ENCODE measurements around the gene CAMTA2. TPM values are rescaled to one million over a fixed set of nuclear protein-coding genes. Genes with fewer than 3 reads are reported as not detected.

Gene CAMTA2
- total RNA-seq, 2 experiments from 2014 or later = 73.2 to 80.1 TPM

DNA sequence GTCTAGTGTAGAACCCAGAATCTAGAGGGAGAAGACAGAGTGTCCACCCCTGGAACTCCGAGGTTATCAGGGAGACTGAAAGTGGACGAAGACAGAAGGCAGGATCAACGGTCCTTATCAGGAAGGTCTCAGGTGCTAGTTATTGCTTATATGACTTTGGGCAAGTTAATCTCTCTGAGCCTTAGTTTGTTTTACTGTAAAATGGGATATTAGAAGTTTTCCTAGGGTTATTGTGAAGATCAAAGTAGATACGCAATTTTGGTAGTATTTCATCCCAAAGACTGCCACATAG is 46.2 kb downstream of the CAMTA2 start:
- H3K4me1 Mint-ChIP-seq = peaks cover 61% of the 10 kb centered on the region
- H3K27me3 Mint-ChIP-seq = no peaks in the 10 kb centered on the region
- peak overlapping the region; percentile 100 for H3K27ac Mint-ChIP-seq
- ChIA-PET POLR2A (interaction anchor here (1.9 to 20.7 kb wide), 5 partner anchors 12 to 230 kb away, joined by 4 to 711 read pairs (median 122); partner anchors contain the start of genes C17orf107, CAMTA2, ENO3 and PFN1), CTCF (interaction anchor here (1.9 kb wide), 1 partner anchor 46 kb away, joined by 7 read pairs; the partner anchor contains the start of gene CAMTA2)
- peak overlapping the region; percentile 96 for H3K4me3 Mint-ChIP-seq
- peaks cover 91% of the 10 kb centered on the region for H3K36me3 Mint-ChIP-seq (ENCODE audit: low read depth)
- DNase-seq = no peak
- no peaks in the 10 kb centered on the region for H3K9me3 Mint-ChIP-seq

DNA sequence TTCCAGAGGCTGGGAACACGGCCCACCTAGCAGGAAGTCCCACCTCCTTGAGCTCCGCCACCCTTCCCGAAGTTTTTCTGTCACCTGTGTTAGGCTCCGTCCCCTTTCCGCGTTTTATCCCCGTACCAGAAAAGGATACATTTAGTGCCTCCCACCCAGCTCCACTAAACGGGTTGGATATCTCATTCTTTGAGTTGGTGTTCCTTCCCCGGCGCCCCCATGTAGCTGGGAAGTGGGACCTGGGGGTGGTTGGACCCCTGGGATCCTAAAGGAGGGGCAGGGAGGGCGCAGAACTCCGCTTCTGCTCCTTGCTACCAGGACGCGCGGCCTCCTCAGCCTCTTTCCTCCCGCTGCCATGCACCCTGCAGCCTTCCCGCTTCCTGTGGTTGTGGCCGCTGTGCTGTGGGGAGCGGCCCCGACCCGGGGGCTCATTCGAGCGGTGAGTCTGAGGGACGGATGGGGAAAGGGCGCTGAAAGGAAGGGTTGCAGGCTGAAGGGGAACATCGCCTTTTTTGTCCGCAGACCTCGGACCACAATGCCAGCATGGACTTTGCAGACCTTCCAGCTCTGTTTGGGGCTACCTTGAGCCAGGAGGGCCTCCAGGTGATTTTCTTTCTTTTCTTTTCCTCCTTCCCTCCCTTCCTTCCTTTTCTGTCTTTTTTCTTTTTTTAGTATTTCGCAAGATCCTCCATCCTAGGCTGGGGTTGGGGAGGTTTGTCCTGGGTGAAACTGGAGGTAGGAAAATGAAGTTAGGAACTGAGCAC is 46.7 kb downstream of the CAMTA2 start:
- POLR2A ChIA-PET = interaction anchor here (0.9 to 20.7 kb wide), 19 partner anchors 9 to 798 kb away, joined by 3 to 711 read pairs (median 8); partner anchors contain the start of genes C17orf107, CAMTA2, CYB5D2 and ENO3
- no peaks in the 10 kb centered on the region for H3K9me3 Mint-ChIP-seq
- H3K4me1 Mint-ChIP-seq = peaks cover 65% of the 10 kb centered on the region

DNA sequence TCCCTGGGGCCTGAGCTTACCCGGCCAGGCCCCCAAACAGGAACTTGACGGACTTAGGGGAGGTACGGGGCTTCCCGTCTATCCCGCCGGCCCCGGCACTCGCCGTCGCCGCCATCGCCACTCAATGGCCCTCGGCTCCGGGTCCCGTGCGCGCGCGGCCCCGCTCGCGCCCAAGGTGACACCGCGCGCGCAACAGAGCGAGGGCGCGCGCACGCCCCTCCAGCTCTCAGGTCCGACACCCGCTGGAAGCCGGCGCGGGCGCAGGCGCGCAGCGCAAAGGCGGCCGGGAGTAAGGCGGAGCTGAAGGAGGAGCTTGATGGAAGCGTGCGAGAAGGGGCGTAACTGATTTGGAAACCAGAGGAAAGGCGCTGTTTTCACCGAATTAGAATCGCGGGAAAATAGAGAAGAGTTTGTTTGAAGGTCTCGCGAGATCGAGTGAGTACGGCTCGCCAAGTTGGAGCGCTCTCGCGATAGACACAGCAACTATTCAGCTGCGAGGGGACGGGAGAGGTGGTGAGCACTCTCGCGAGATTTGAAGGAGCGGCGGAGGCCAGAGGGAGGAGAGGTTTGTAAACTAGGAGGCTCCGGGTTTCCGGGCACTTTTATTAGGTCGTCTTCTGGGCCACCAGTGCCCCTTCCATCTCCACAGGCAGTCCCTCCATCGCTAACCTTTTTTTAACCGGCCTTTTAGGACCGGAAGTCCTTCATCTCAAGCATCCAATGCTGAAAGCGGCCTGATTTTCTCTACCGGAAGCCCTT is 47.5 kb downstream of the CAMTA2 start, which contains the start of the genes RNF167 and SLC25A11:
Gene RNF167 (plus strand): TSS at position 473 of the 759 bp plus-strand sequence. CDS start 642 bp downstream, outside the sequence.
Gene SLC25A11 (minus strand): TSS at position 251 of the 759 bp plus-strand sequence. CDS start 136 bp downstream, at position 115.
- POLR2A ChIA-PET = interaction anchor here (0.8 to 20.7 kb wide), 25 partner anchors 9 to 797 kb away, joined by 3 to 711 read pairs (median 6); partner anchors contain the start of genes C17orf107, CAMTA2, CYB5D2 and ENO3
- Mint-ChIP-seq H3K4me1 (peaks cover 60% of the 10 kb centered on the region), H3K27me3 (no peaks in the 10 kb centered on the region), H3K4me3 (peak within 1 kb of the TSS; percentile 96), H3K9me3 (no peaks in the 10 kb centered on the region), H3K36me3 (ENCODE audit: low read depth) (peaks cover 85% of the 10 kb centered on the region), H3K27ac (peak within 1 kb of the TSS; percentile 100)
- DNase-seq = peak; percentile 98
- CTCF ChIA-PET = interaction anchor here (0.6 to 2.7 kb wide), 21 partner anchors 9 to 373 kb away, joined by 3 to 29 read pairs (median 4); partner anchors contain the start of genes ARRB2, C17orf107, CAMTA2 and CHRNE

More for the DNA sequence above, 46.7 kb downstream of the CAMTA2 start:
- Mint-ChIP-seq H3K4me3 (peak overlapping the region; percentile 96), H3K36me3 (ENCODE audit: low read depth) (peaks cover 91% of the 10 kb centered on the region), H3K27ac (peak overlapping the region; percentile 100), H3K27me3 (no peaks in the 10 kb centered on the region)
- peak; percentile 67 for DNase-seq
- CTCF ChIA-PET = interaction anchor here (0.6 to 2.7 kb wide), 17 partner anchors 8 to 231 kb away, joined by 3 to 29 read pairs (median 4); partner anchors contain the start of genes ARRB2, C17orf107, CAMTA2 and CHRNE

DNA sequence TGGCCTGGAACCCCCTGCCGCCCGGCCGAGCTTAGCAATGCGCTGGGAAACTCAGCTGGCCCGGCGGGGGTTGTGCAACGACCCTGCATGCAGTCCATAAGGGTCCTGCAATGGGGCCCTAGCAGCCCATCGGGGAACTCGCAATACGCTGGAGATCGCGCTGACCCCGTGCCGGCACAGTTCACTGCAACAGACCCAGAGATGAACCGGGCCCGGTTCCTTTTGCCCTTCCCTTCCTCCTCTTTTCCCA is 48.0 kb downstream of the CAMTA2 start:
- Mint-ChIP-seq H3K27ac (peak overlapping the region; percentile 100), H3K27me3 (no peaks in the 10 kb centered on the region), H3K4me1 (peaks cover 60% of the 10 kb centered on the region), H3K9me3 (no peaks in the 10 kb centered on the region), H3K36me3 (ENCODE audit: low read depth) (peaks cover 83% of the 10 kb centered on the region), H3K4me3 (peak overlapping the region; percentile 96)
- ChIA-PET CTCF (interaction anchor here (0.7 to 2.7 kb wide), 17 partner anchors 9 to 372 kb away, joined by 3 to 29 read pairs (median 5); partner anchors contain the start of genes ARRB2, C17orf107, PFN1 and SPAG7), POLR2A (interaction anchor here (0.8 to 20.7 kb wide), 23 partner anchors 8 to 796 kb away, joined by 3 to 711 read pairs (median 7); partner anchors contain the start of genes C17orf107, CAMTA2, CYB5D2 and ENO3)
- DNase-seq = no peak

DNA sequence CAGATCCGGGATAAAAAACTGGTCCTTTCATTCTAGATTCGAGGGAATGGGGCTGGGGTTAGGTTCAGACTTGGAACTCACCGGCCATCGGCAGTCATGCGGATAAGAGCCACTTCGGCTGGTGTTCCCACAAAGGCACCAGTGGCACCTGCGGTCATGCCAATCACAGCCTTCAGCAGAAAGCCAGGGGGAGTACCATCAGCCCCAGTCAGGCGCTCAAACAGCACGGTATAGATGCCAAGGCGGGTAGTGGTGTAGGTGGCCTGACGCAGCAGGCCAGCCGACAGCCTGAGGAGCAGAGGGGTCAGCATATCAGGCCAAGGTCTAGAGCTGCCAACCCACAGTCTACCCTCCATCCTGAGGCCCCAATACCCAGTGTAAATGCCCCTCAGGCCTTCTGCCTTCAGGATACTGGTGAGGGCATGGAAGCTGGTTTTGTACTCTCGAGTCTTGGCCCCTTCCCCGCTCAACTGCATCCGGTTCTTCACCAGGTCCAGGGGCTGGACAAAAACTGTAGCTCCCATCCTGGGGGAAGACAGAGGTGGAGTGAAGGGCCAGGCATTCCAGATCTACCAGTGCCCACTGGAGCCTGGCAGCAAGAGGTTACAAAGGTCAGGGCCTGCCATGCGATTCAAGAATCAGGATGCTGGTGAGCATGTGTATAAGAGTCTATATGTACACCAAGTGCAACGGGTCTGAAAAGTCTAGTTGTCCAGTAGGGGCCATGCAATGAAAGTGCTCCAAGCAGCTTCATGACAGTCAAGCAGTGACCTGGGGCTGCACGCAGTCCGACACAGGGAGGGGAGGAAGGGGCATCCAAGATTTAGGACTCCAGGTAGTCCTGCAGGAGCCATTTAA is 48.6 kb downstream of the CAMTA2 start:
- peak overlapping the region; percentile 96 for H3K4me3 Mint-ChIP-seq
- DNase-seq = no peak
- POLR2A ChIA-PET = interaction anchor here (0.8 to 20.7 kb wide), 16 partner anchors 8 to 796 kb away, joined by 3 to 711 read pairs (median 7); partner anchors contain the start of genes CYB5D2, ENO3, GP1BA and INCA1
- peaks cover 79% of the 10 kb centered on the region for H3K36me3 Mint-ChIP-seq (ENCODE audit: low read depth)
- CTCF ChIA-PET = interaction anchor here (0.7 to 2.7 kb wide), 9 partner anchors 10 to 372 kb away, joined by 4 to 29 read pairs (median 6); partner anchors contain the start of gene SPAG7
- no peaks in the 10 kb centered on the region for H3K9me3 Mint-ChIP-seq
- H3K4me1 Mint-ChIP-seq = peaks cover 60% of the 10 kb centered on the region
- H3K27me3 Mint-ChIP-seq = no peaks in the 10 kb centered on the region
- H3K27ac Mint-ChIP-seq = peak overlapping the region; percentile 100

DNA sequence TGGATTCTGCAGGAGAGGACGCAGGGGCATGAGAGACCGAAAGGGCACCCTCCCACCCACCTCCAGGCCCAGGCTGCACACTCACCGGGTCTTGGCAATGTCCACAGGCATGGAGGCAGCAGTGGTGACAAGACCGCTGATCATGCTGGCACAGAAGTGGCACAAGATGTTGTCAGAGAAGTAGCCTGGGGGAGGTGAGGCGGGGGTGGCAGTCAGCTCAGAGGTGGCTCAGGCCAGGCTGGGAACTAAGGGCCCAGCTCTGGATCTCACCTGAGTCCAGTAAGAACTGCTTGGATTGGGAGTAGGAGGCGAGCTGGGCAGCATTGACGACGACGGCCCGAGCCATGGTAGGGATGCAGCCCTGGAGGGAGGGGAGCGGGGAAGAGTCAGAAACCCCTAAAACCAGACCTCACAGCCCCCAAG is 49.4 kb downstream of the CAMTA2 start:
- Mint-ChIP-seq H3K27ac (peak overlapping the region; percentile 58), H3K4me3 (peak overlapping the region; percentile 96), H3K27me3 (no peaks in the 10 kb centered on the region), H3K4me1 (peaks cover 58% of the 10 kb centered on the region), H3K36me3 (ENCODE audit: low read depth) (peaks cover 73% of the 10 kb centered on the region), H3K9me3 (no peaks in the 10 kb centered on the region)
- no peak for DNase-seq
- CTCF ChIA-PET = interaction anchor here (2.7 kb wide), 1 partner anchor 29 kb away, joined by 29 read pairs; no protein-coding TSS in a partner anchor
- POLR2A ChIA-PET = interaction anchor here (1.3 to 20.7 kb wide), 4 partner anchors 13 to 31 kb away, joined by 3 to 711 read pairs (median 128); partner anchors contain the start of genes ENO3, PFN1 and SPAG7

DNA sequence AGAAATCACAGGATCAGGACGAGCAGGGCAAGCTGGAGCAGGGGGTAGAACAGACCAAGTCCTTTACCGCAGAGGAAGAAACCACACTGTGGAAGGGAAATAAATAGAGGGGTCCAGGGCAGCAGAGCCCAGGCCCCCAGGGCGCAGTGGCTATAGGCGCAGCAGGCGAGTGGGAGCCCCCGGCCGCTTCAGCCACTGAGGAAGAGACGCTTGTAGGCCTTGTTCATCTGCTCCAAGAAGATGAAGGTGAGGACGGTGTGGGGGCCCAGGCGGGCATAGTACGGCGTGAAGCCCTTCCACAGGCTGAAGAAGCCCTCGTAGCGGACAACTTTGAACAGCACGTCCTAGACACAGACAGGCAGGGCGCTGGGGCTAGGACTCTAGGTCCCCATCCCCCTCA is 49.9 kb downstream of the CAMTA2 start:
- Mint-ChIP-seq H3K4me3 (peak overlapping the region; percentile 96), H3K27ac (no peak overlapping the region), H3K4me1 (peaks cover 53% of the 10 kb centered on the region), H3K9me3 (no peaks in the 10 kb centered on the region), H3K27me3 (no peaks in the 10 kb centered on the region), H3K36me3 (ENCODE audit: low read depth) (peaks cover 67% of the 10 kb centered on the region)
- no peak for DNase-seq
- ChIA-PET CTCF (interaction anchor here (1.0 kb wide), 1 partner anchor 125 kb away, joined by 3 read pairs; no protein-coding TSS in a partner anchor), POLR2A (interaction anchor here (1.3 to 20.7 kb wide), 4 partner anchors 13 to 31 kb away, joined by 3 to 711 read pairs (median 128); partner anchors contain the start of genes ENO3, PFN1 and SPAG7)

DNA sequence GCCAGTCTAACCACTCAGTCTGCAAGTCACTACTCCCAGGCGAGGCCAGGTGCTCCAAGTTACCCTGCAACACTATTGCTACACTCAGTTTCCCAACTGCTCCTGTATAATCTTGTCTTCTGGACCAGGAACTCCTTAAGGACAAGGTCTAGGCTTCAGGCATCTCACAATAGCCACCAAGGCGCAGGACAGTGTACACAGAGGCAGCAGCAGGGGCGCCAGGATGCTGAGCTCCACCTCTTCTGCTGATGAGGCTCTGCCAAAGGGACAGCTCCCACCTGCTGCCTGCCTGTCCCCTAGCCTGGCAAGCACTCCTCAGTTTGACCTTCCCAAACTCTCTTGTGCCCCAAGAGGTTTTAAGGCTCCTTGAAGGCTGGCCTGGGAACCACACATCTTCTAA is 51.0 kb downstream of the CAMTA2 start:
- Mint-ChIP-seq H3K36me3 (ENCODE audit: low read depth) (peaks cover 56% of the 10 kb centered on the region), H3K9me3 (no peaks in the 10 kb centered on the region)

DNA sequence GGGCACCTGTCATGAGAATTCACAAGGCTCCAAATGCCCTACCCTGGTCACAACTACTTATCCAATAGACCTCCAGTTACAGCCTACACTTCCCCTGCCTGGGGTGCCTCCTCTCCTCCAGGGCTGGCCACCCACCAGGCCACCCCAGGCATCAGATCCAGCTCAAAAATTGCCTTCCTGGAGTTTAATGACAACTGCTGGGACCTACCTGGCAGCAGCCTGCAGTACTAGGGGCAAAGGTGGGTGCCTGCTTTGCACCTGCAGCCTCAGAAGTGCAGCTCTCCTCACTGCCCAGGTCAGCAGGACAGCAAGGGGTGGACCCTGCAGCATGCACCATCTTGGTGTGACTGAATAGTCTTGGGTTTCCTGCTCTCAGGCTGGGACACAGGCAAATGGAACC is 51.8 kb downstream of the CAMTA2 start:
- H3K36me3 Mint-ChIP-seq (ENCODE audit: low read depth) = peaks cover 52% of the 10 kb centered on the region
- H3K4me3 Mint-ChIP-seq = no peak overlapping the region
- no peaks in the 10 kb centered on the region for H3K27me3 Mint-ChIP-seq
- ChIA-PET CTCF (no interaction called here), POLR2A (interaction anchor here (1.2 to 15.9 kb wide), 2 partner anchors 18 to 27 kb away, joined by 3 to 229 read pairs; partner anchors contain the start of genes ENO3 and PFN1)
- no peaks in the 10 kb centered on the region for H3K9me3 Mint-ChIP-seq
- no peak overlapping the region for H3K27ac Mint-ChIP-seq
- H3K4me1 Mint-ChIP-seq = peaks cover 42% of the 10 kb centered on the region
- no peak for DNase-seq

More for the DNA sequence above, 51.0 kb downstream of the CAMTA2 start:
- POLR2A ChIA-PET = interaction anchor here (1.1 to 15.9 kb wide), 4 partner anchors 11 to 37 kb away, joined by 3 to 229 read pairs (median 14); partner anchors contain the start of genes ENO3 and PFN1
- H3K27ac Mint-ChIP-seq = no peak overlapping the region
- CTCF ChIA-PET = interaction anchor here (1.0 kb wide), 1 partner anchor 126 kb away, joined by 3 read pairs; no protein-coding TSS in a partner anchor
- DNase-seq = no peak
- no peak overlapping the region for H3K4me3 Mint-ChIP-seq
- H3K4me1 Mint-ChIP-seq = peaks cover 42% of the 10 kb centered on the region
- H3K27me3 Mint-ChIP-seq = no peaks in the 10 kb centered on the region

DNA sequence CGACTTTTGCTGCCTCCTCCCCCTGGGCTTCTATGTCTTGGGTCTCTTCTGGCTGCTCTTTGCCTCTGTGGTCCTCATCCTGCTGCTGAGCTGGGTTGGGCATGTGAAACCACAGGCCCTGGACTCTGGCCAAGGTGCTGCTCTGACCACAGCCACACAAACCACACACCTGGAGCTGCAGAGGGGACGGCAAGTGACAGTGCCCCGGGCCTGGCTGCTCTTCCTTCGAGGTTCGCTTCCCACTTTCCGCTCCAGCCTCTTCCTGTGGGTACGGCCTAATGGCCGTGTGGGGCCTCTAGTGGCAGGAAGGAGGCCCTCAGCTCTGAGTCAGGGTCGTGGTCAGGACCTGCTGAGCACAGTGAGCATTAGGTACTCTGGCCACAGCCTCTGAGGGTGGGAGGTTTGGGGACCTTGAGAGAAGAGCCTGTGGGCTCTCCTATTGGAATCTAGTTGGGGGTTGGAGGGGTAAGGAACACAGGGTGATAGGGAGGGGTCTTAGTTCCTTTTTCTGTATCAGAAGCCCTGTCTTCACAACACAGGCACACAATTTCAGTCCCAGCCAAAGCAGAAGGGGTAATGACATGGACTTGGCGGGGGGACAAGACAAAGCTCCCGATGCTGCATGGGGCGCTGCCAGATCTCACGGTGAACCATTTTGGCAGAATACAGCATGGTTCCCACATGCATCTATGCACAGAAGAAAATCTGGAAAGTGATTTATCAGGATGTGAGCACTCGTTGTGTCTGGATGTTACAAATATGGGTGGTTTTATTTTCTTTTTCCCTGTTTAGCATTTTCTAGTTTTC is 53.1 kb downstream of the CAMTA2 start:
- CTCF ChIA-PET = interaction anchor here (1.0 kb wide), 1 partner anchor 26 kb away, joined by 3 read pairs; no protein-coding TSS in a partner anchor

More for the DNA sequence above, 53.1 kb downstream of the CAMTA2 start:
- Mint-ChIP-seq H3K27ac (no peak overlapping the region), H3K9me3 (no peaks in the 10 kb centered on the region), H3K27me3 (no peaks in the 10 kb centered on the region), H3K36me3 (ENCODE audit: low read depth) (peaks cover 46% of the 10 kb centered on the region), H3K4me3 (no peak overlapping the region), H3K4me1 (peaks cover 42% of the 10 kb centered on the region)
- no peak for DNase-seq
- POLR2A ChIA-PET = interaction anchor here (0.9 to 15.9 kb wide), 5 partner anchors 14 to 96 kb away, joined by 3 to 229 read pairs (median 3); partner anchors contain the start of genes ENO3 and PFN1

Measured in activated CD4-positive, alpha-beta memory T cell treated with anti-CD3 and anti-CD28 coated beads, Interleukin-2, amount 10 ng/mL, durations not matched to agents 7 days and 5 days (primary cell).